ENCODE data around the gene LSMEM2.

Gene LSMEM2

GRCh38 chr3:50293079-50293801 lies 14.4 kb downstream of the LSMEM2 start:
- peak overlapping the region; percentile 52 for H3K4me3 ChIP-seq (ENCODE audit: low read depth, low read length)
- TF ChIP-seq, protein P1, sequence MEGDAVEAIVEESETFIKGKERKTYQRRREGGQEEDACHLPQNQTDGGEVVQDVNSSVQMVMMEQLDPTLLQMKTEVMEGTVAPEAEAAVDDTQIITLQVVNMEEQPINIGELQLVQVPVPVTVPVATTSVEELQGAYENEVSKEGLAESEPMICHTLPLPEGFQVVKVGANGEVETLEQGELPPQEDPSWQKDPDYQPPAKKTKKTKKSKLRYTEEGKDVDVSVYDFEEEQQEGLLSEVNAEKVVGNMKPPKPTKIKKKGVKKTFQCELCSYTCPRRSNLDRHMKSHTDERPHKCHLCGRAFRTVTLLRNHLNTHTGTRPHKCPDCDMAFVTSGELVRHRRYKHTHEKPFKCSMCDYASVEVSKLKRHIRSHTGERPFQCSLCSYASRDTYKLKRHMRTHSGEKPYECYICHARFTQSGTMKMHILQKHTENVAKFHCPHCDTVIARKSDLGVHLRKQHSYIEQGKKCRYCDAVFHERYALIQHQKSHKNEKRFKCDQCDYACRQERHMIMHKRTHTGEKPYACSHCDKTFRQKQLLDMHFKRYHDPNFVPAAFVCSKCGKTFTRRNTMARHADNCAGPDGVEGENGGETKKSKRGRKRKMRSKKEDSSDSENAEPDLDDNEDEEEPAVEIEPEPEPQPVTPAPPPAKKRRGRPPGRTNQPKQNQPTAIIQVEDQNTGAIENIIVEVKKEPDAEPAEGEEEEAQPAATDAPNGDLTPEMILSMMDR (IDR thresholded peaks at IDR 0.05; ENCODE audit: borderline replicate concordance, insufficient read depth, low read depth, low read length) = no peak

DNA sequence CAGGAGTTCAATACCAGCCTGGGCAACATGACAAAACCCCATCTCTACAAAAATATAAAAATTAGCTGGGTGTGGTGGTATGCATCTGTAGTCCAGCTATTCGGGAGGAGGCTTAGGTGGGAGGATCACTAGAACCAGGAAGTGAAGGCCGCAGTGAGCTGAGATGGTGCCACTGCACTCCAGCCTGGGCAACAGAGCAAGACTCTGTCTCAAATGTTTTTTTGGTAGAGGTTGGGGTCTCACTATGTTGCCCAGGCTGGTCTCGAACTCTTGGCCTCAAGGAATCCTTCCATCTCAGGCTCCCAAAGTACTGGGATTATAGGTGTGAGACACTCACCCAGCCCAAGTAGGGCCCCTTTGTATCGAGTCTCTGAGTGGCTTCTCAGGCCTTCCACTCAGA lies 15.2 kb downstream of the LSMEM2 start:
- no peak overlapping the region for H3K4me3 ChIP-seq (ENCODE audit: low read depth, low read length)
- TF ChIP-seq, protein P1 (IDR thresholded peaks at IDR 0.05; ENCODE audit: borderline replicate concordance, insufficient read depth, low read depth, low read length) = no peak

DNA sequence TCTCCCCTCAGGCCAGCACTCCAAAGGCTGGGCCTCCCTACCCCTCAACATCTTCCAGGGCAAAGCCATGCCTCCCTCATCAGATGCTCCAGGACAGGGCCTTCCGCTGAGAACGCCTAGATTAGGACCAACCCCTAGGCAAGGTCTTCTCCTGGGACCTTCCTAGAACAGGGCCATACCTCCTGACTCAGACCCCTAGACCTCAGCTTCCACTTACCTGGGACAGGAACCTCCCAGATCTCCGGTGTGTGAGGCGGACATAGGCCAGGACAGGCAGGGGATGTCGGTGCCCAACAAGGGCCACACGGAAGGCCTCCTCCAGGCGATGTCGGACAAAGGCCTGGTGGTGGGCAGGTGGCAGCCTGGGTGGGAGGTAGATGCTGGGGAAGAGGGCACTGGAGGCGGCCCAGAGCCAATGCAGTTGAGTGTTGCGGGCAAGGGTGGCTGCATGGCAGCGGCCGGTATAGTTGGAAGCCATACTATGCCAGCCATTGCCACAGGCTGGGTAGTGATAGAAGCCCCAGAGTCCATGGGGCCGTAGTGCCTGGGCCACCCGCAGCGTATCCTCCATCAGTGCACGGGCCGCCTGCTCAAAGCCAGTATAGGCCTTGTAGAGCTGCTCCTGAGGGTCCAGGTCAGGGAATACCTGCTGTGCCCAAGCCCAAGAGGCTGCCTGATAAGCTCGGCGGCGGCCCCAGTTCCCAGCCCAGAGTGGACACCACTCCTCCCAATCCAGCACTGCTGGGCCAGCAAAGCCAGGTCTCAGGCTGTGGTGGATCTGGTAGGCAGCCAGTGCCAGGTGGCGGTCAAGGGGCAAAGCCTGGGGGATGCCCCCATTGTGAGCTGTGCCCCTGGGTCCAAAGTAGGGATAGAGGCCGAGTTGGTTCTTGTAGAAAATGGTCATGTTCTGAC lies 15.9 kb downstream of the LSMEM2 start:
- TF ChIP-seq, protein P1 (IDR thresholded peaks at IDR 0.05; ENCODE audit: borderline replicate concordance, insufficient read depth, low read depth, low read length) = no peak

GRCh38 chr3:50295553-50296431 lies 16.9 kb downstream of the LSMEM2 start:
- TF ChIP-seq, protein P1 (IDR thresholded peaks at IDR 0.05; ENCODE audit: borderline replicate concordance, insufficient read depth, low read depth, low read length) = no peak
- H3K4me3 ChIP-seq (ENCODE audit: low read depth, low read length) = no peak overlapping the region

More for the DNA sequence above, 15.9 kb downstream of the LSMEM2 start:
- no peak overlapping the region for H3K4me3 ChIP-seq (ENCODE audit: low read depth, low read length)

- TF ChIP-seq, protein P1 (IDR thresholded peaks at IDR 0.05; ENCODE audit: borderline replicate concordance, insufficient read depth, low read depth, low read length) = no peak
- H3K4me3 ChIP-seq (ENCODE audit: low read depth, low read length) = no peak overlapping the region
Observed at GRCh38 chr3:50296721-50297383, 18.0 kb downstream of the LSMEM2 start.

DNA sequence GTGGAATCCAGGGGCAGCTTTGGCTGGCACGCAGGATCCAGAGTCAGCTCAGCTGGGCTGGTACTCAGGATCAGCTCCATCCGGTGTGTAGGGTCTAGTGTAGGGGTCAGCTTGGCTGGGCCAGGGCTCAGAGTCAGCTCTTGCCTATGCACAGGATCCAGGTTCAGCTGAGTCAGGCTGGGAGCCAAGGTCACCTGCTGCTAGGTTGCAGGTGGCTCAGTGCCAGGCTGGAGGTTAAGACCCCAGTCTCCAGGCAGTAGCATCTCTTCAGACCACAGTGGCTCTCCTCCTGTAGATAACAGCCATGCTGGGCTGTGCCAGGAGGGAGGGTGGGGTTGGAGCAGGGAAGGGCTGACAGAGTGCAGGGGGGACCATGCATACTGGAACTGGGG lies 18.5 kb downstream of the LSMEM2 start:
- TF ChIP-seq, protein P1 (IDR thresholded peaks at IDR 0.05; ENCODE audit: borderline replicate concordance, insufficient read depth, low read depth, low read length) = no peak
- no peak overlapping the region for H3K4me3 ChIP-seq (ENCODE audit: low read depth, low read length)

Measured in GM12875 (cell line).